Stimulated activated naive CD4-positive, alpha-beta T cell treated with Interleukin-2 at 50 U/mL for 16 hours (primary cell): Measurements from ENCODE around the gene FBXL17.
A peak's percentile ranks its signal among the peaks of the same experiment; 100 is the strongest.
"Not testable (repeated sequence)": the region's sequence is repeated elsewhere in the genome, so short reads cannot be mapped to it uniquely, and the experiment has no call there.

ENCODE experiments used
- DNase-seq: peaks from one replicate; lab custom pipeline; 2025; lab: John Stamatoyannopoulos, UW

The FBXL17 gene

GRCh38 chr5:108303611-108304010 is 78.3 kb downstream of the FBXL17 start:
- DNase-seq = no peak

DNA sequence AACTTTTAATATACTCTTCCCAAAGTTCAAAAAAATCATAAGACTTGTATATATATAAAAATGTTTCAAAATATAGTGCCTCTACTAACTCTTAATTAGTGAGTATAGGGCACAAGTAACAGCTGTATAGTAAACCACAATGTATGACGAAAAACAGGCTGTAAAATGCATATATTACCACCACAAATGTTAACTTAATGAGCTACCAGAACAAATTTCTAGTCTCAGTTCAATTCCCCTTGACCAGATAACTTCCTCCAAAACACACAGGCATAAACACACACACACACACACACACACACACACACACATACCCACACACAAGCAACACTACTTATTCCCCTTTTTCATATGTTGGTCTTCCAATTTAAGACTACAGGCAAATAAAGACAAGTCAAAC is 78.8 kb downstream of the FBXL17 start:
- DNase-seq = no peak

- DNase-seq = no peak
Observed at GRCh38 chr5:108297042-108297601, 84.8 kb downstream of the FBXL17 start.

- no peak for DNase-seq
Observed at GRCh38 chr5:108295578-108296368, 86.1 kb downstream of the FBXL17 start.

- DNase-seq = no peak
Observed at GRCh38 chr5:108280960-108281569, 100.8 kb downstream of the FBXL17 start.

GRCh38 chr5:108280248-108280647 is 101.7 kb downstream of the FBXL17 start:
- no peak for DNase-seq

DNA sequence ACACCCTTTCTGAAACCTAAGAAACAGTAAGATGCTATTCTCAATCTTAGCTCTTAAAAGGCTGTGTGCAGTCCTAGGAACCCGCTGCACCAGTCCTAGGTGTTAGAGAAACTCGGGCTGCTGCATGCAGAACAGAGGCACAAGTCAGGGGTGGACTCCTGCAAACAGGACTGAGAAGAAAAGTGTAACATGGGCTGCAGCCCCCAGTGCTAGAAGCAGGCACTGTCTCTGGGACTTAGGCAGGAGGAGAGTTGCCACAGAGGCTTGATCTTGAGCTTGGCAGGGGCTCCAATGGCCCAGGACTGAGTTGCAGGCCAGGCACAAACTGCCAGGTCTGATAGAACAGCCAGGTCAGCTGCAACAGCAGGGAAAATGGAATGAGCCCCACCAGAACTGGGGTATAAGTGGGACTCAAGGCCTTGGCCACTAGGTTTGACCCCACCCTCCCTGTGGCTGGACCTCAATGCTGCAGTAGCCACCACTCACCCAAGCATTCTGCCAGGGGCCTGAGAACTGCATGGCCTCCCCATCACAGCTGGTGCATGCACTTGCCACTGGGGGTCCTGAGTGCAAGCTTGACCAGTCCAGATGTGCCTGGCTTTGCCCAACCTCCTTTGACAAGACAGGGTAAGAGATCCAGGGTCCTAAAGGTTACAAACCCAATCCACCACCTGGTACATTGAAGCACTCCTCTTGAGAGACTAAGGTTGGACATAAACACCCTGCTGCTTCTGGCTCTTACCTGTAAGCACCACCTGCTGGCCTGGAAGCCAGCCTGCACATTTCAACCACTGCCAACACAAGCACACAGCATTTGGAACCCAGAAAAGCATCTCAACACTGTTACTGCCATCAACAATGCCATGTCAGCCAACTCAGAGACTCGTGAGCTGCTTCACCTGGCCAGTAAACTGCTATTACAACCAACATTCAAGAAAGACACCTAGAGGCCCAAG is 103.3 kb downstream of the FBXL17 start:
- DNase-seq = no peak

GRCh38 chr5:108276187-108277050 is 105.5 kb downstream of the FBXL17 start:
- no peak for DNase-seq

DNA sequence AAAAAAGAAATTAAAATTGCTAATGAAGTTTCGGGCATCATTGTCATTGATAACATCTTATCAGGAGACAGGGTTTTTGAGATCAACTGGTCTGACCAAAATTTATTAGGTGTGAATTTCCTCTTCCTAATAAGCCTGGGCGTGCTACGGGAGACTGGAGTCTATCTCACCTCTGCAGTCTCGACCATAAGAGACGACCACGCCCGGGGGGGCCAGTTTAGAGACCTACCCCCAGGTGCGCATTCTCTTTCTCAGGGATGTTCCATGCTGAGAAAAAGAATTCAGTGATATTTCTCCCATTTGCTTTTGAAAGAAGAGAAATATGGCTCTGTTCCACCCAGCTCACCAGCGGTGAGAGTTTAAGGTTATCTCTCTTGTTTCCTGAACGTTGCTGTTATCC is 107.8 kb downstream of the FBXL17 start:
- not testable (repeated sequence) for DNase-seq

DNA sequence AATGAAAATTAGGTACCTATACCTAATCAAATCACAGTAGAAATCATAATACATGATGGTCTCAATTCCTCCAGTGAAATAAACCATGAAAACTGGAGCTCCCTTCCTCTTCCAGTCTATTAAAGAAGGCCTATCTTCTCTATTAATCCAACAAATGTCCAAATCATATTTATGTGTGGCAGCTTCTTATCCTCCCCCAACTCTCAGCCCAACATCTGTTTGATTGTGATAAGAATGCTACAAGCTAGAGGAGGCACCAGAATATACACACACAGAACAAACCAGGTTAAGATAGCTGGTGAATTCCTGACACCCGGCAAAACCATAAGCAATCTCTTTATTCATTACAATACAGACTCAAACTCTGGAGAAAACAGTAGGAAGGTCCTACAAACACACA is 110.8 kb downstream of the FBXL17 start:
- no peak for DNase-seq

GRCh38 chr5:108266242-108266641 is 115.7 kb downstream of the FBXL17 start:
- no peak for DNase-seq

DNA sequence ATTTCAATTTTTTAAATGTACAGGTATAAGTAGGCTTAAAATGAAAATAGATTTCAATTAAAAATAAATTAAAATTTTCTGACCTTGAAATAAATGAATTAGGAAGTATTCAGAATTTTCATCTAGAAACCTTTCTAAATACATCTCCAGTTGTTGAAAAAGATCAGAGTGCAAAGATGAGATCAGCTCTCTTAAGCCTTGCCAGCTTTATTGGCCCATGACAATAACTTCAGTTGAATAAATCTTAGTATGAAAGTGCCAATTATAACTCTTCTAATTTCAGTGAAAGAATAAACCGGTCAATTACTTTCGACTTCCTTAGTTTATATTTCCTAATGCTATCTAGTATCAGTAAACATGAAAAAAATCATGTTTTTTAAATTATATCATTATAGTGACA is 117.4 kb downstream of the FBXL17 start:
- no peak for DNase-seq

DNA sequence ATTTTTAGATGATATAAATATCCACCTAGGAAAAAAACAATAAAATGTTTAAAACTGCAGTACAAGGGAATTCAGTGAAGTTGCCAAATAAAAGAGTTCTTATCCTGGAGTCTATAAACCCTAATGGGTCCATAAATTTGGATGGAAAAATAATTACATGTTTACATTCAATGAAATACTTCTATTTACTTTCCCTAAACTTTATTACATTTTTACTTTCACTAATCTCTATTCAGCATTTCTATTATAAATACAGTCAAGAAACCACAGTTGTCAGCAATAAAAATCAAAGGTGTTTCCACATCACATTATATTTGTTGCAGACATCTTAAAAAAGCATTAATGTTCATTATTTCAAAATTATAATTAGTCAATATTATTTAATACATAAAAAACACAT is 118.6 kb downstream of the FBXL17 start:
- no peak for DNase-seq

DNA sequence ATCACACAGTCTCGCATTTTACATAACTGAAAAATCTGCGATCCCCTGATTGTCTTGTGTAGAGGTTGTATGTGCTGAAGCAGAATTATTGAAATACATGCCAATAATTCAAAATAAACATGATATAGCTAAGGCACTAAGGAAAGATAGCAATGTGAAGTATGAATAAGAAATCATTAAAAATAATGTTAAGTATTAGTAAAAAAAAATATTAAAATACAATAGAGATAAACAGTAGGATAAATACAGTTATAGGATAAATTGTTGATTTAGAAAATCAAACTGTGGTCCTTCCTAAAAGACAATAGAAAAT is 121.1 kb downstream of the FBXL17 start:
- no peak for DNase-seq

DNA sequence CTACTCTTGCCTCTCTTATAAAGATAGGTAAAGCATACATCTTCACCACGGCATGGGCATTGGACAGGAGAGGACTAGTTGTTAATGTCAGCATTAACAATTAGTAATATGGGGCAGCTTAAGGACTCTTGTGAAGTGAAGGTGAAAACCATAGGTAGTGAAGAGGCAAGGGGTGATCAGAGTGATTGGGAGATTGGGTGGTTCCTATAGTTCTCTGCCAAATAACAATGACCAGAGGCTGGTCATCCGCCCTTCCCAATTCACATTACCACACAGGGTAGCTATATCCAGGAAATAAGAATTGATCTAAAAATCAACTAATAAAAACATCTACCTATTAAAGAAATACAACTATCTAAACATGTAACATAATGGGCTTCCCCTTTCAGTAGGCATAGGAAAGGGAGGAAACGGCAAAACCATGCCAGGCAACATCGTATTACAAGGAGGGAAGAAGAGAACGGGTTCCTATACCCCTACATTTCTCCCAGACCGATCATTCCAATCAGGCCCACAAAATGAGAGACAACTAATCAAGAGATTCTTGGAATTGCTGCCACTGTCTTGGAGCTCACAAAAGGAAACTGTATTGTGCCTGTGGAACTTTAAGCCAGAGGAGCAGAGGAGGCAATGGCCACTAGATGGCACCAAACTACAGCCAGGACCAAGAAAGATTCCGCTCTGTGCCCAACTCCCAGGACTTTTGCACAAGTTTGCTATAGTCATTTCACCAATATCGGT is 121.6 kb downstream of the FBXL17 start:
- peak; percentile 47 for DNase-seq

DNA sequence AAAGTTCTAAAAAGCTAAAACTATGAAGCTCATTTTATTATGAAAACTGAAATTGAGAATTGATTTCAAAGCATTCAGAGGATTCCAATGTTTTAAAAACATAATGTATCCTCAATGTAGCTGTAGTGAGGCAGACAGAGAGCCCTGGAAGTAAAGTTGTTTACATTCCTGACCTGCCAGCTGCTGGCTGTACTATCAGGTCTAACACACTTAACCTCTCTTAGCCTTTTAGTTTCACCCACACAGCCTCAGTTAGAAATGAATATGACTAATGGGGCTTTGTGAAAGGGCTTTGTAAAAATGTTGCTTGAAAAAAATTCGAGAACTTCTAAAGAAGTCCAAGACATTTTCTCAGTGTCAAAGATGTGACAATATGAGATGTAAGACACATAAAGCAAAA is 122.6 kb downstream of the FBXL17 start:
- DNase-seq = no peak

DNA sequence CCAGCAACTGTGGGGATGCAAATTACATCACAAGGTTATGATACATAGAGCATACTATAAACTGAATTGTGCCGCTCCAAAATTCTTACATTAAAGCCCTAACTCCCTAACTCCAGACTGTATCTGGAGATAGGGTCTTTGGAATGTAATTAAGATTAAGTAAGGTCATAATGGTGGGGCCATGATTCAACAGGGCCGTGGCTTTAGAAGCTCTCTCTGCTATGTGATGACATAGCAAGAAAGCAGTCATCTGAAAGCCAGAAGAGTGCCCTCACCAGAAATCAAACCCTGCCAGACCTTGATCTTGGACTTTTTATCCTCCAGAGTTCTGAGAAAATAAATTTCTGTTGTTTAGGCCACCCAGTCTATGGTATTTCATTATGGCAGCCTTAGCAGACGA is 123.9 kb downstream of the FBXL17 start:
- no peak for DNase-seq

DNA sequence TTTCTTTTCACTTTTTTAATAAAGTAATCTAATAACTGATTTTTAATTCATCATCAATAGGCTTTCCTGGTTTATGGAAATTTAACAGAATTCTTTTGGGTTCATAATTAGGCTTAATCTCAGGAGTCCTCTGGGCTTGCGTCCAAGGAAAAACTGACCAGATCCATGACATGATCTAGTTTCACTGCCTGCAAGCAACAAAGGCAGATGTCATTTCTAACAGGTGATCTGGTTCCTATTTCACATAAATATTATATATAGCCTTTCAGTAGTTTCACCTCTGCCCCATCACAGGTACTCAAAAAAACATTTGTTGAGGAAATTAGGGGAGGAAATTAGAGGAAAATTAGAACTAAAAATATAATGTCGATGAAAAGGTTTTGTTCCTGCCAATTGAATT is 126.4 kb downstream of the FBXL17 start:
- DNase-seq = no peak

DNA sequence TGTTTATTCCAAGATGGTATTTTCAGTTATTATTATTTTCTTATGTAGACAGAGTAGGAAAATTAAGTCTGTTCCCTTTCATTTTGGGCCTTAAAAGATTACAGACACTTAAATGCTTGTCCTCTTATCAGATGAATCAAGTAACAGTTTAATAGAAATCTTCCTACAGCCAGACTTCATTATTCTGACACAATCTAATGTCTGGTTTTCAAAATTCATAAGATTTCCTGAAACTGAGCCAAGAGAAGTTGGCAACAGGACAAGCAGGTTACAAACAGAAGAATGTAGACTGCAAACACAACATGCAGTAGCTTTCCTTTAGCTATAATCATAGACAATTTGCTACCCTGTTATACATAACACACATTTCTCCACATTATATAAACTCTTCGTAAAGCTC is 130.5 kb downstream of the FBXL17 start:
- DNase-seq = no peak

GRCh38 chr5:108249785-108250426 is 132.0 kb downstream of the FBXL17 start:
- no peak for DNase-seq
